Bronchial epithelial cell (primary cell): Measurements from ENCODE around the gene MMP26. TPM values are rescaled to one million over a fixed set of nuclear protein-coding genes. Genes with fewer than 3 reads are reported as not detected.

Experiments used
- DNase-seq: peaks from one replicate; pipeline ENCODE4 v3.0.0-alpha.2; 2010; ENCODE audit warnings: low read depth
- FAIRE-seq: peaks from 2 replicates; lab custom pipeline; 2011; peaks lifted over from hg19 to GRCh38; lab: Jason Lieb, UNC
- H3K27me3 ChIP-seq: 2 replicates; pipeline ENCODE4 v1.5.1; 2011; ENCODE audit warnings: low read length; ENCODE audit not compliant: control insufficient read depth, insufficient read depth
- H3K36me3 ChIP-seq: 2 replicates; pipeline ENCODE4 v1.5.1; 2011; ENCODE audit warnings: low read length; ENCODE audit not compliant: control insufficient read depth, insufficient read depth
- H3K4me3 ChIP-seq: 2 replicates; pipeline ENCODE4 v1.5.1; 2011; ENCODE audit warnings: mild to moderate bottlenecking, low read depth, low read length, control low read depth
- CTCF ChIP-seq: IDR thresholded peaks from 2 replicates; pipeline ENCODE4 v1.5.1; 2011; ENCODE audit warnings: mild to moderate bottlenecking, moderate library complexity, low read length, control low read depth, inconsistent platforms; ENCODE audit not compliant: insufficient read depth, severe bottlenecking
- total RNA-seq: library from RNA; depleted of rRNA; stranded (reverse); fragments of >200 nt; gene quantifications from 2 replicates; pipeline ENCODE4 v1.2.1, GENCODE V29; 2014

Gene MMP26
- total RNA-seq, 1 donor from 2014 or later, result not detected

- Histone ChIP-seq H3K27me3 (no peaks in the 10 kb centered on the region), H3K4me3 (no peak overlapping the region), H3K36me3 (no peaks in the 10 kb centered on the region)
- no peak for FAIRE-seq
- peak; percentile 81 for DNase-seq
- no peak for TF ChIP-seq CTCF
These were observed 21.8 kb upstream of the MMP26 start for GRCh38 chr11:4682623-4683419.

GRCh38 chr11:4684631-4685285 lies 19.8 kb upstream of the MMP26 start:
- FAIRE-seq, result no peak
- Histone ChIP-seq H3K4me3 (no peak overlapping the region), H3K27me3 (no peaks in the 10 kb centered on the region), H3K36me3 (no peaks in the 10 kb centered on the region)
- TF ChIP-seq CTCF, result no peak
- no peak for DNase-seq

- FAIRE-seq (no peak), DNase-seq (no peak)
- TF ChIP-seq CTCF, result no peak
These were observed 9.1 kb upstream of the MMP26 start for GRCh38 chr11:4695442-4695841.

GRCh38 chr11:4697585-4697984 lies 7.0 kb upstream of the MMP26 start, which contains the start of gene OR51E2:
Gene OR51E2, minus strand, starts transcription at chr11:4697853. Its CDS starts 15,142 bp downstream, at chr11:4682711.
- Histone ChIP-seq H3K4me3 (no peak within 1 kb of the TSS), H3K36me3 (no peaks in the 10 kb centered on the region), H3K27me3 (no peaks in the 10 kb centered on the region)
- DNase-seq (peak; percentile 12), FAIRE-seq (no peak)
- no peak for TF ChIP-seq CTCF

More at GRCh38 chr11:4695442-4695841, 9.1 kb upstream of the MMP26 start:
- H3K36me3 ChIP-seq, result no peaks in the 10 kb centered on the region
- H3K4me3 ChIP-seq, result no peak overlapping the region
- no peaks in the 10 kb centered on the region for H3K27me3 ChIP-seq

GRCh38 chr11:4699697-4700435 lies 4.7 kb upstream of the MMP26 start:
- Histone ChIP-seq H3K36me3 (no peaks in the 10 kb centered on the region), H3K4me3 (no peak overlapping the region), H3K27me3 (no peaks in the 10 kb centered on the region)
- no peak for FAIRE-seq
- TF ChIP-seq CTCF, result no peak
- DNase-seq, result no peak
